GM12873 (cell line): ENCODE results near the gene NDUFAF8.

ENCODE experiments used
- CTCF ChIP-seq: IDR thresholded peaks from 2 replicates; pipeline ENCODE4 v1.5.1; 2012; ENCODE audit warnings: low read depth, mild to moderate bottlenecking, moderate library complexity, low read length, control low read depth; ENCODE audit not compliant: insufficient read depth; ENCODE audit errors: missing control alignments

NDUFAF8 gene

GRCh38 chr17:81259058-81259605, 20.0 kb downstream of the NDUFAF8 start:
- no peak for TF ChIP-seq CTCF

GRCh38 chr17:81260171-81260570, 21.1 kb downstream of the NDUFAF8 start:
- TF ChIP-seq CTCF, result no peak

- TF ChIP-seq CTCF, result no peak
Measured at GRCh38 chr17:81260641-81261040, 21.5 kb downstream of the NDUFAF8 start.

GRCh38 chr17:81261096-81261495, 22.0 kb downstream of the NDUFAF8 start:
- no peak for TF ChIP-seq CTCF

GRCh38 chr17:81261582-81262336, 22.6 kb downstream of the NDUFAF8 start:
- no peak for TF ChIP-seq CTCF

GRCh38 chr17:81263371-81264181, 24.5 kb downstream of the NDUFAF8 start:
- TF ChIP-seq CTCF, result no peak

- TF ChIP-seq CTCF, result no peak
Measured at GRCh38 chr17:81264640-81265039, 25.5 kb downstream of the NDUFAF8 start.
